WTC11 (cell line): ENCODE measurements around the gene LGI4. TPM values are rescaled to one million over a fixed set of nuclear protein-coding genes. Genes with fewer than 3 reads are reported as not detected.

ENCODE experiments used
- ATAC-seq: fragments of 200-7000 bp; cut with Tn5 transposase; 2 replicates; pipeline ENCODE4 v1.10.0; 2021; ENCODE audit warnings: mild to moderate bottlenecking, moderate library complexity
- CTCF ChIA-PET: fragments of 300-600 bp; sonication (Branson Sonifier 250); formaldehyde crosslinking; loops from one replicate; lab custom pipeline; 2021; ENCODE audit warnings: antibody characterized with exemption; lab: Charles Lee
- POLR2A ChIA-PET: fragments of 350-600 bp; sonication (Branson Sonifier 250); formaldehyde crosslinking; loops from one replicate; lab custom pipeline; 2021; ENCODE audit warnings: antibody characterized with exemption; lab: Charles Lee
- DNase-seq: peaks from one replicate; pipeline ENCODE4 v3.0.0; 2021; ENCODE audit warnings: low spot score
- H3K27ac Mint-ChIP-seq: 2 replicates; pipeline ENCODE4 v1.8.0; 2021; ENCODE audit warnings: mixed read lengths
- H3K27me3 Mint-ChIP-seq: 2 replicates; pipeline ENCODE4 v1.8.0; 2021; ENCODE audit warnings: low read depth, mild to moderate bottlenecking, moderate library complexity, mixed read lengths
- H3K36me3 Mint-ChIP-seq: 2 replicates; pipeline ENCODE4 v1.8.0; 2021; ENCODE audit warnings: mixed read lengths
- H3K4me1 Mint-ChIP-seq: 2 replicates; pipeline ENCODE4 v1.8.0; 2022; ENCODE audit warnings: mixed read lengths
- H3K4me3 Mint-ChIP-seq: 2 replicates; pipeline ENCODE4 v1.8.0; 2021; ENCODE audit warnings: mild to moderate bottlenecking, moderate library complexity, mixed read lengths
- H3K9me3 Mint-ChIP-seq: 2 replicates; pipeline ENCODE4 v1.8.0; 2021; ENCODE audit warnings: mixed read lengths
- ELF4 ChIP-seq: sonication (generic); formaldehyde crosslinking; IDR thresholded peaks from 2 replicates; pipeline ENCODE4 v1.8.1; 2022; ENCODE audit warnings: low read depth, mild to moderate bottlenecking, moderate library complexity, missing genetic modification reagents
- GRHL2 ChIP-seq: fragments of 250-450 bp; sonication (Bioruptor Pico); IDR thresholded peaks from 2 replicates; pipeline ENCODE4 v1.8.0; 2022; ENCODE audit warnings: mild to moderate bottlenecking, moderate library complexity; ENCODE audit not compliant: insufficient replicate concordance, severe bottlenecking
- GTF2I ChIP-seq: fragments of 250-450 bp; sonication (Bioruptor Pico); conservative IDR thresholded peaks from 2 replicates; pipeline ENCODE4 v1.4.0; 2021; ENCODE audit warnings: mild to moderate bottlenecking
- JAZF1 ChIP-seq: fragments of 250-450 bp; sonication (Bioruptor Pico); IDR thresholded peaks from 2 replicates; pipeline ENCODE4 v1.9.0; 2021; ENCODE audit warnings: moderate library complexity, mild to moderate bottlenecking, inconsistent platforms
- JUN ChIP-seq: sonication (generic); formaldehyde crosslinking; IDR thresholded peaks from 2 replicates; pipeline ENCODE4 v1.8.0; 2023; ENCODE audit warnings: mild to moderate bottlenecking, missing genetic modification reagents
- NR3C1 ChIP-seq: sonication (generic); formaldehyde crosslinking; conservative IDR thresholded peaks from 2 replicates; pipeline ENCODE4 v1.8.1; 2023; ENCODE audit warnings: low read depth, mild to moderate bottlenecking, missing genetic modification reagents
- TP53 ChIP-seq: sonication (generic); formaldehyde crosslinking; IDR thresholded peaks from 2 replicates; pipeline ENCODE4 v1.8.1; 2023; ENCODE audit warnings: mild to moderate bottlenecking, missing genetic modification reagents
- ZNF219 ChIP-seq: sonication (generic); formaldehyde crosslinking; IDR thresholded peaks from 2 replicates; pipeline ENCODE4 v1.8.0; 2023; ENCODE audit warnings: missing genetic modification reagents, mild to moderate bottlenecking, borderline replicate concordance
- ZNF232 ChIP-seq: sonication (generic); formaldehyde crosslinking; IDR thresholded peaks from 2 replicates; pipeline ENCODE4 v1.8.0; 2022; ENCODE audit warnings: mild to moderate bottlenecking, missing genetic modification reagents
- ZNF416 ChIP-seq: fragments of 250-450 bp; sonication (Bioruptor Pico); IDR thresholded peaks from 2 replicates; pipeline ENCODE4 v1.9.0; 2021; ENCODE audit warnings: mild to moderate bottlenecking, inconsistent platforms
- ZNF671 ChIP-seq: fragments of 250-450 bp; sonication (Bioruptor Pico); IDR thresholded peaks from 2 replicates; pipeline ENCODE4 v1.8.0; 2021; ENCODE audit warnings: mild to moderate bottlenecking
- total RNA-seq: library from RNA; stranded (reverse); gene quantifications from 3 replicates; pipeline ENCODE4 v1.2.3, GENCODE V29; 2021
- TF ChIP-seq, protein P1 (sequence below): sonication (generic); formaldehyde crosslinking; IDR thresholded peaks from 2 replicates; pipeline ENCODE4 v1.8.0; 2022; ENCODE audit warnings: mild to moderate bottlenecking, missing genetic modification reagents
- TF ChIP-seq, protein P2 (sequence below): fragments of 250-450 bp; sonication (Bioruptor Pico); conservative IDR thresholded peaks from 2 replicates; pipeline ENCODE4 v1.9.0; 2021; ENCODE audit warnings: mild to moderate bottlenecking
- TF ChIP-seq, protein P3 (sequence below): sonication (generic); formaldehyde crosslinking; IDR thresholded peaks from 2 replicates; pipeline ENCODE4 v1.8.1; 2022; ENCODE audit warnings: mild to moderate bottlenecking, missing genetic modification reagents, moderate library complexity, borderline replicate concordance
- TF ChIP-seq, protein P4 (sequence below): fragments of 250-450 bp; sonication (Bioruptor Pico); IDR thresholded peaks from 2 replicates; pipeline ENCODE4 v1.9.0; 2021; ENCODE audit warnings: mild to moderate bottlenecking, borderline replicate concordance
- TF ChIP-seq, protein P5 (sequence below): sonication (generic); formaldehyde crosslinking; IDR thresholded peaks from 2 replicates; pipeline ENCODE4 v1.8.0; 2022; ENCODE audit warnings: mild to moderate bottlenecking, missing genetic modification reagents
- TF ChIP-seq, protein P6 (sequence below): sonication (generic); formaldehyde crosslinking; IDR thresholded peaks from 2 replicates; pipeline ENCODE4 v1.8.1; 2023; ENCODE audit warnings: mild to moderate bottlenecking, missing genetic modification reagents
- TF ChIP-seq, protein P7 (sequence below): sonication (generic); formaldehyde crosslinking; IDR thresholded peaks from 2 replicates; pipeline ENCODE4 v1.8.1; 2023; ENCODE audit warnings: mild to moderate bottlenecking, missing genetic modification reagents, moderate library complexity
- TF ChIP-seq, protein P8 (sequence below): sonication (generic); formaldehyde crosslinking; IDR thresholded peaks from 2 replicates; pipeline ENCODE4 v1.8.0; 2022; ENCODE audit warnings: mild to moderate bottlenecking, missing genetic modification reagents

The LGI4 gene
- total RNA-seq, 1 experiment from 2014 or later = 14.2 TPM

DNA sequence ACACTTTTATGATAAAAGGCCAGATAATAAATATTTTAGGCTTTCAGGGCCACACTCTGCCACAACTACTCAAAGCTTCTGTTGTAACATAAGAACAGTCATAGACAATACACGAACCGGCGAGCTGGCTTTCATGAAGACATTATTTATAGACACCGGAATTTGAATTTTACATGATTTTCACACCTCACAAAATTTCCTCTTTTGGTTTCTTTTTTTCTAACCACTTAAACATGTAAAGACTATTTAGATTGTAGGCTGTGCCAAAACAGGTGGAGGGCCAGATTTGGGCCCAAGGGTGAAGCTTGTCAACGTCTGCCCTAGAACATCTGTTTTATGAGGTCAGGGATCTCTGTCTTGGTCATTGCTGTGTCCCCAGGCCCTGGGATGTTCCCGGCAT lies 48.9 kb downstream of the LGI4 start:
- H3K4me3 Mint-ChIP-seq = no peak overlapping the region
- 0 out of 2 replicates have a peak, but pooled peaks cover 3% of the 10 kb centered on the region for H3K36me3 Mint-ChIP-seq
- CTCF ChIA-PET = interaction anchor here (0.8 to 3.7 kb wide), 5 partner anchors 13 to 42 kb away, joined by 3 to 14 read pairs (median 9); no protein-coding TSS in a partner anchor
- H3K27me3 Mint-ChIP-seq = peaks cover 5% of the 10 kb centered on the region
- POLR2A ChIA-PET = no interaction called here
- no peak overlapping the region for H3K27ac Mint-ChIP-seq
- DNase-seq = no peak
- TF ChIP-seq, protein P1, sequence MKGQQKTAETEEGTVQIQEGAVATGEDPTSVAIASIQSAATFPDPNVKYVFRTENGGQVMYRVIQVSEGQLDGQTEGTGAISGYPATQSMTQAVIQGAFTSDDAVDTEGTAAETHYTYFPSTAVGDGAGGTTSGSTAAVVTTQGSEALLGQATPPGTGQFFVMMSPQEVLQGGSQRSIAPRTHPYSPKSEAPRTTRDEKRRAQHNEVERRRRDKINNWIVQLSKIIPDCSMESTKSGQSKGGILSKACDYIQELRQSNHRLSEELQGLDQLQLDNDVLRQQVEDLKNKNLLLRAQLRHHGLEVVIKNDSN (CRISPR knock-in tag) = no peak
- TF ChIP-seq, protein P2, sequence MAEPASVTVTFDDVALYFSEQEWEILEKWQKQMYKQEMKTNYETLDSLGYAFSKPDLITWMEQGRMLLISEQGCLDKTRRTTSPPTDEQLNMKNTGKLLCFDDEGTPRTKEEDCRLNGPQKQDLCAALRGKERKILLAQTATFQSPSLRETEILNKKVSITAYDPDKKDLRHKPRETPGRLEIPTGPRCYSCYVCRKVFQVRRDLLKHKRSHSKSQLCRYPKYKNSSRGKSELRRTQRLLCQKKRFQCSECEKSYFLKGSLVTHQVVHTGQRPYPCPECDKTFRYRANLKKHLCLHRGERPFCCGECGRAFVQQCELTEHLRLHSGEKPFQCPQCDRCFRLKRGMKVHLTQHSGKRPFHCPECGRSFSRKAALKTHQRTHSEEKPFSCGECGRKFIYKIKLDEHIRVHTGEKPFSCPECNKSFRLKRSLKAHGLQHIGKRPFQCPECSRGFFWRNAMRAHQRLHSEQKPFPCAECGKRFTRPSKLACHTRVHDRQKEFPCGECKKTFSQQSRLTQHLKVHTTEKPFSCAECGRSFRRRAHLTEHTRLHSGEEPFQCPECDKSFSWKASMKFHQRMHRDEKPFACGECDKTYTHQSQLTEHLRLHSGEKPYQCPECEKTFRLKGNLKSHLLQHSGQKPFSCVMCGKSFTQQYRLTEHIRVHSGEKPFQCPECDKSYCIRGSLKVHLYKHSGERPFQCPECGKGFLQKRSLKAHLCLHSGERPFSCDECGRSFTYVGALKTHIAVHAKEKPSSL = no peak
- TF ChIP-seq, protein P3, sequence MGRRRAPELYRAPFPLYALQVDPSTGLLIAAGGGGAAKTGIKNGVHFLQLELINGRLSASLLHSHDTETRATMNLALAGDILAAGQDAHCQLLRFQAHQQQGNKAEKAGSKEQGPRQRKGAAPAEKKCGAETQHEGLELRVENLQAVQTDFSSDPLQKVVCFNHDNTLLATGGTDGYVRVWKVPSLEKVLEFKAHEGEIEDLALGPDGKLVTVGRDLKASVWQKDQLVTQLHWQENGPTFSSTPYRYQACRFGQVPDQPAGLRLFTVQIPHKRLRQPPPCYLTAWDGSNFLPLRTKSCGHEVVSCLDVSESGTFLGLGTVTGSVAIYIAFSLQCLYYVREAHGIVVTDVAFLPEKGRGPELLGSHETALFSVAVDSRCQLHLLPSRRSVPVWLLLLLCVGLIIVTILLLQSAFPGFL = no peak
- TF ChIP-seq ZNF232 (CRISPR knock-in tag) = no peak
- no peak for TF ChIP-seq TP53 (CRISPR knock-in tag)
- TF ChIP-seq, protein P4, sequence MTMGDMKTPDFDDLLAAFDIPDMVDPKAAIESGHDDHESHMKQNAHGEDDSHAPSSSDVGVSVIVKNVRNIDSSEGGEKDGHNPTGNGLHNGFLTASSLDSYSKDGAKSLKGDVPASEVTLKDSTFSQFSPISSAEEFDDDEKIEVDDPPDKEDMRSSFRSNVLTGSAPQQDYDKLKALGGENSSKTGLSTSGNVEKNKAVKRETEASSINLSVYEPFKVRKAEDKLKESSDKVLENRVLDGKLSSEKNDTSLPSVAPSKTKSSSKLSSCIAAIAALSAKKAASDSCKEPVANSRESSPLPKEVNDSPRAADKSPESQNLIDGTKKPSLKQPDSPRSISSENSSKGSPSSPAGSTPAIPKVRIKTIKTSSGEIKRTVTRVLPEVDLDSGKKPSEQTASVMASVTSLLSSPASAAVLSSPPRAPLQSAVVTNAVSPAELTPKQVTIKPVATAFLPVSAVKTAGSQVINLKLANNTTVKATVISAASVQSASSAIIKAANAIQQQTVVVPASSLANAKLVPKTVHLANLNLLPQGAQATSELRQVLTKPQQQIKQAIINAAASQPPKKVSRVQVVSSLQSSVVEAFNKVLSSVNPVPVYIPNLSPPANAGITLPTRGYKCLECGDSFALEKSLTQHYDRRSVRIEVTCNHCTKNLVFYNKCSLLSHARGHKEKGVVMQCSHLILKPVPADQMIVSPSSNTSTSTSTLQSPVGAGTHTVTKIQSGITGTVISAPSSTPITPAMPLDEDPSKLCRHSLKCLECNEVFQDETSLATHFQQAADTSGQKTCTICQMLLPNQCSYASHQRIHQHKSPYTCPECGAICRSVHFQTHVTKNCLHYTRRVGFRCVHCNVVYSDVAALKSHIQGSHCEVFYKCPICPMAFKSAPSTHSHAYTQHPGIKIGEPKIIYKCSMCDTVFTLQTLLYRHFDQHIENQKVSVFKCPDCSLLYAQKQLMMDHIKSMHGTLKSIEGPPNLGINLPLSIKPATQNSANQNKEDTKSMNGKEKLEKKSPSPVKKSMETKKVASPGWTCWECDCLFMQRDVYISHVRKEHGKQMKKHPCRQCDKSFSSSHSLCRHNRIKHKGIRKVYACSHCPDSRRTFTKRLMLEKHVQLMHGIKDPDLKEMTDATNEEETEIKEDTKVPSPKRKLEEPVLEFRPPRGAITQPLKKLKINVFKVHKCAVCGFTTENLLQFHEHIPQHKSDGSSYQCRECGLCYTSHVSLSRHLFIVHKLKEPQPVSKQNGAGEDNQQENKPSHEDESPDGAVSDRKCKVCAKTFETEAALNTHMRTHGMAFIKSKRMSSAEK = no peak
- TF ChIP-seq NR3C1 (CRISPR knock-in tag) = no peak
- TF ChIP-seq ELF4 (CRISPR knock-in tag) = no peak
- no peak for TF ChIP-seq ZNF416 (CRISPR knock-in tag)
- TF ChIP-seq GTF2I = no peak
- TF ChIP-seq, protein P5, sequence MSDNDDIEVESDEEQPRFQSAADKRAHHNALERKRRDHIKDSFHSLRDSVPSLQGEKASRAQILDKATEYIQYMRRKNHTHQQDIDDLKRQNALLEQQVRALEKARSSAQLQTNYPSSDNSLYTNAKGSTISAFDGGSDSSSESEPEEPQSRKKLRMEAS = no peak
- TF ChIP-seq, protein P6, sequence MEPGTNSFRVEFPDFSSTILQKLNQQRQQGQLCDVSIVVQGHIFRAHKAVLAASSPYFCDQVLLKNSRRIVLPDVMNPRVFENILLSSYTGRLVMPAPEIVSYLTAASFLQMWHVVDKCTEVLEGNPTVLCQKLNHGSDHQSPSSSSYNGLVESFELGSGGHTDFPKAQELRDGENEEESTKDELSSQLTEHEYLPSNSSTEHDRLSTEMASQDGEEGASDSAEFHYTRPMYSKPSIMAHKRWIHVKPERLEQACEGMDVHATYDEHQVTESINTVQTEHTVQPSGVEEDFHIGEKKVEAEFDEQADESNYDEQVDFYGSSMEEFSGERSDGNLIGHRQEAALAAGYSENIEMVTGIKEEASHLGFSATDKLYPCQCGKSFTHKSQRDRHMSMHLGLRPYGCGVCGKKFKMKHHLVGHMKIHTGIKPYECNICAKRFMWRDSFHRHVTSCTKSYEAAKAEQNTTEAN (CRISPR knock-in tag) = no peak
- TF ChIP-seq ZNF671 (CRISPR knock-in tag) = no peak
- TF ChIP-seq JUN (CRISPR knock-in tag) = no peak
- no peak for TF ChIP-seq JAZF1 (CRISPR knock-in tag)
- TF ChIP-seq, protein P7, sequence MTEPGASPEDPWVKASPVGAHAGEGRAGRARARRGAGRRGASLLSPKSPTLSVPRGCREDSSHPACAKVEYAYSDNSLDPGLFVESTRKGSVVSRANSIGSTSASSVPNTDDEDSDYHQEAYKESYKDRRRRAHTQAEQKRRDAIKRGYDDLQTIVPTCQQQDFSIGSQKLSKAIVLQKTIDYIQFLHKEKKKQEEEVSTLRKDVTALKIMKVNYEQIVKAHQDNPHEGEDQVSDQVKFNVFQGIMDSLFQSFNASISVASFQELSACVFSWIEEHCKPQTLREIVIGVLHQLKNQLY (CRISPR knock-in tag) = no peak
- TF ChIP-seq GRHL2 = no peak
- TF ChIP-seq, protein P8, sequence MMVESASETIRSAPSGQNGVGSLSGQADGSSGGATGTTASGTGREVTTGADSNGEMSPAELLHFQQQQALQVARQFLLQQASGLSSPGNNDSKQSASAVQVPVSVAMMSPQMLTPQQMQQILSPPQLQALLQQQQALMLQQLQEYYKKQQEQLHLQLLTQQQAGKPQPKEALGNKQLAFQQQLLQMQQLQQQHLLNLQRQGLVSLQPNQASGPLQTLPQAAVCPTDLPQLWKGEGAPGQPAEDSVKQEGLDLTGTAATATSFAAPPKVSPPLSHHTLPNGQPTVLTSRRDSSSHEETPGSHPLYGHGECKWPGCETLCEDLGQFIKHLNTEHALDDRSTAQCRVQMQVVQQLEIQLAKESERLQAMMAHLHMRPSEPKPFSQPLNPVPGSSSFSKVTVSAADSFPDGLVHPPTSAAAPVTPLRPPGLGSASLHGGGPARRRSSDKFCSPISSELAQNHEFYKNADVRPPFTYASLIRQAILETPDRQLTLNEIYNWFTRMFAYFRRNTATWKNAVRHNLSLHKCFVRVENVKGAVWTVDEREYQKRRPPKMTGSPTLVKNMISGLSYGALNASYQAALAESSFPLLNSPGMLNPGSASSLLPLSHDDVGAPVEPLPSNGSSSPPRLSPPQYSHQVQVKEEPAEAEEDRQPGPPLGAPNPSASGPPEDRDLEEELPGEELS = no peak
- TF ChIP-seq ZNF219 = no peak
- TF ChIP-seq, all 79 proteins: peak for 0
- peaks cover 14% of the 10 kb centered on the region for H3K4me1 Mint-ChIP-seq
- H3K9me3 Mint-ChIP-seq = peaks cover 7% of the 10 kb centered on the region
- ATAC-seq = no peak
